ENCODE measurements around the gene FHIP2A. TPM values are rescaled to one million over a fixed set of nuclear protein-coding genes. Genes with fewer than 3 reads are reported as not detected.
A peak's percentile ranks its signal among the peaks of the same experiment; 100 is the strongest.

Gene FHIP2A
- polyA plus RNA-seq, 1 donor (not counting 4 experiments of a cell fraction or from before 2014, with no cell fraction given): 14.9 TPM

DNA sequence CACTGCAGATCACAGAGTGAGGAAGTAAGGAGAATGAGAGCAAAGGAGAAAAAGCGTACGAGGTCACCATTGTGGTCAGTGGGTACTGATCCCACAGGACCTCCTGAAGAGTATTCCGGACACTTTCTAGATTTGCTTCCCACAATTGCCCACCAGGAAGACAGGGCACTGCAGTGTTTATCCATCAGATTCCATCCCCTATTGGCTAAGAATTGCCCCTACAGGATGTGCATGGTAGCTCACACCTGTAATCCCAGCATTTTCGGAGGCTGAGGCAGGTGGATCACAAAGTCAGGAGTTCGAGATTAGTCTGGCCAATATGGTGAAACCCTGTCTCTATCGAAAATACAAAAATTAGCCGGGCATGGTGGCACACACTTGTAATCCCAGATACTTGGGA is 5.3 kb upstream of the FHIP2A start:
- no peak for DNase-seq (ENCODE audit: low read depth, low spot score)
- Histone ChIP-seq H3K4me1 (ENCODE audit: control insufficient read depth, extremely low read depth, insufficient read depth, low read length) (peaks cover 2% of the 10 kb centered on the region), H3K79me2 (ENCODE audit: control insufficient read depth, insufficient read depth, low read length) (no peaks in the 10 kb centered on the region), H3K36me3 (ENCODE audit: control insufficient read depth in 2 of 2, extremely low read depth in 1 of 2, insufficient read depth in 2 of 2, low read length in 2 of 2) (no peaks in the 10 kb centered on the region), H3K9ac (ENCODE audit: control insufficient read depth, extremely low read depth, insufficient read depth, low read length) (no peak overlapping the region), H3K27me3 (ENCODE audit: control insufficient read depth, extremely low read depth, insufficient read depth, low read length) (no peaks in the 10 kb centered on the region), H3K4me3 (ENCODE audit: control insufficient read depth in 2 of 3, extremely low read depth in 1 of 3, insufficient read depth in 2 of 3, low read depth in 1 of 3, low read length in 3 of 3) (no peak overlapping the region), H3K9me3 (ENCODE audit: control insufficient read depth, low read depth, low read length) (no peaks in the 10 kb centered on the region), H2AFZ (ENCODE audit: control insufficient read depth, low read length) (no peak overlapping the region), H3K27ac (ENCODE audit: control insufficient read depth, insufficient read depth, low read length) (no peak overlapping the region), H4K20me1 (ENCODE audit: control insufficient read depth, extremely low read depth, insufficient read depth, low read length) (no peaks in the 10 kb centered on the region), H3K4me2 (ENCODE audit: control insufficient read depth, extremely low read depth, insufficient read depth, low read depth, low read length) (no peak overlapping the region), H3K9me1 (ENCODE audit: control insufficient read depth, extremely low read depth, insufficient read depth, low read length) (no peaks in the 10 kb centered on the region)
- dilution Hi-C loops (cut with MboI; ENCODE audit: extremely low pct_ligation_motif_present, low sequenced_read_pairs): no loop called here
- FAIRE-seq: no peak
- no peak for TF ChIP-seq EZH2 (IDR thresholded peaks at IDR 0.05; ENCODE audit: low read length)
- TF ChIP-seq, protein P1, sequence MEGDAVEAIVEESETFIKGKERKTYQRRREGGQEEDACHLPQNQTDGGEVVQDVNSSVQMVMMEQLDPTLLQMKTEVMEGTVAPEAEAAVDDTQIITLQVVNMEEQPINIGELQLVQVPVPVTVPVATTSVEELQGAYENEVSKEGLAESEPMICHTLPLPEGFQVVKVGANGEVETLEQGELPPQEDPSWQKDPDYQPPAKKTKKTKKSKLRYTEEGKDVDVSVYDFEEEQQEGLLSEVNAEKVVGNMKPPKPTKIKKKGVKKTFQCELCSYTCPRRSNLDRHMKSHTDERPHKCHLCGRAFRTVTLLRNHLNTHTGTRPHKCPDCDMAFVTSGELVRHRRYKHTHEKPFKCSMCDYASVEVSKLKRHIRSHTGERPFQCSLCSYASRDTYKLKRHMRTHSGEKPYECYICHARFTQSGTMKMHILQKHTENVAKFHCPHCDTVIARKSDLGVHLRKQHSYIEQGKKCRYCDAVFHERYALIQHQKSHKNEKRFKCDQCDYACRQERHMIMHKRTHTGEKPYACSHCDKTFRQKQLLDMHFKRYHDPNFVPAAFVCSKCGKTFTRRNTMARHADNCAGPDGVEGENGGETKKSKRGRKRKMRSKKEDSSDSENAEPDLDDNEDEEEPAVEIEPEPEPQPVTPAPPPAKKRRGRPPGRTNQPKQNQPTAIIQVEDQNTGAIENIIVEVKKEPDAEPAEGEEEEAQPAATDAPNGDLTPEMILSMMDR (optimal IDR thresholded peaks at IDR 0.05 in 1 of 3, IDR thresholded peaks at IDR 0.05 in 1 of 3, conservative IDR thresholded peaks at IDR 0.05 in 1 of 3; ENCODE audit: extremely low read depth in 1 of 3, insufficient read depth in 2 of 3, low read length in 3 of 3): peak in 2 of 3 experiments; percentile 3 to 10

DNA sequence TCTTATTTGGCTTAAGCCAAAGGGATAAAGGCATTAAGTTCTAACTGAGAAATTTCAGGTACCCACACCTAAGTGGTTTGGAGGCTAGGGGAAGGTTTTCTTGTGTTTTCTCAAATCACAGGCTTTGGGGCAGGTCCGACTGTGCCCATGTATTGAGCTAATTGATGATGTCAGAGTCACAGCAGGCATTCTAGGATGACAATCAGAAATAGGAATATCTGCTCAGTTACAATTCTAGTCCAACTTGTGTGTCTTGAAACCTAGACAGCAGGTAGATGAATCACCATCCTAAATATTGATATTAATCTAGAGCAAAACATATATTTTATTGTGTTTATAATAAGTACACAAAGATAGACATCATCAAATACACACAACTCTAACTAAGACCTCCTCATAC is 2.3 kb upstream of the FHIP2A start:
- Histone ChIP-seq H3K79me2 (ENCODE audit: control insufficient read depth, insufficient read depth, low read length) (peaks cover 25% of the 10 kb centered on the region), H3K36me3 (ENCODE audit: control insufficient read depth in 2 of 2, extremely low read depth in 1 of 2, insufficient read depth in 2 of 2, low read length in 2 of 2) (no peaks in the 10 kb centered on the region), H3K4me1 (ENCODE audit: control insufficient read depth, extremely low read depth, insufficient read depth, low read length) (peaks cover 7% of the 10 kb centered on the region), H2AFZ (ENCODE audit: control insufficient read depth, low read length) (no peak overlapping the region), H4K20me1 (ENCODE audit: control insufficient read depth, extremely low read depth, insufficient read depth, low read length) (no peaks in the 10 kb centered on the region), H3K9ac (ENCODE audit: control insufficient read depth, extremely low read depth, insufficient read depth, low read length) (no peak overlapping the region), H3K4me2 (ENCODE audit: control insufficient read depth, extremely low read depth, insufficient read depth, low read depth, low read length) (no peak overlapping the region), H3K27me3 (ENCODE audit: control insufficient read depth, extremely low read depth, insufficient read depth, low read length) (no peaks in the 10 kb centered on the region), H3K27ac (ENCODE audit: control insufficient read depth, insufficient read depth, low read length) (no peak overlapping the region), H3K9me3 (ENCODE audit: control insufficient read depth, low read depth, low read length) (no peaks in the 10 kb centered on the region), H3K9me1 (ENCODE audit: control insufficient read depth, extremely low read depth, insufficient read depth, low read length) (no peaks in the 10 kb centered on the region), H3K4me3 (ENCODE audit: control insufficient read depth in 2 of 3, extremely low read depth in 1 of 3, insufficient read depth in 2 of 3, low read depth in 1 of 3, low read length in 3 of 3) (no peak overlapping the region)
- dilution Hi-C loops (cut with MboI; ENCODE audit: extremely low pct_ligation_motif_present, low sequenced_read_pairs): no loop called here
- TF ChIP-seq EZH2 (IDR thresholded peaks at IDR 0.05; ENCODE audit: low read length): no peak
- TF ChIP-seq, protein P1 (optimal IDR thresholded peaks at IDR 0.05 in 1 of 3, IDR thresholded peaks at IDR 0.05 in 1 of 3, conservative IDR thresholded peaks at IDR 0.05 in 1 of 3; ENCODE audit: extremely low read depth in 1 of 3, insufficient read depth in 2 of 3, low read length in 3 of 3): no peak
- DNase-seq (ENCODE audit: low read depth, low spot score) (no peak), FAIRE-seq (no peak)
